Lung (tissue), 12 donors: ENCODE data around the gene NACA. TPM values are rescaled to one million over a fixed set of nuclear protein-coding genes. Genes with fewer than 3 reads are reported as not detected.
"Not testable (repeated sequence)": the region's sequence is repeated elsewhere in the genome, so short reads cannot be mapped to it uniquely, and the experiment has no call there.

Experiments
- ATAC-seq: fragments of 200-7000 bp; cut with Tn5 transposase; one replicate; pipeline ENCODE4 v1.9.1; 2020; ENCODE audit warnings: moderate number of reproducible peaks; ENCODE audit not compliant: insufficient read depth, low FRiP score
- DNase-seq, 3 donors: peaks; one replicate each; pipeline ENCODE4 v3.0.0-alpha.2; 2013 to 2017
- H3K27ac ChIP-seq, 2 donors: one replicate each; pipeline ENCODE4 v1.5.1; 2013; ENCODE audit warnings: mild to moderate bottlenecking in 2 of 2, moderate library complexity in 2 of 2, control low read depth in 1 of 2, inconsistent platforms in 1 of 2, low read depth in 1 of 2, low read length in 1 of 2
- H3K27me3 ChIP-seq, 3 donors: one replicate each; pipeline ENCODE4 v1.5.1; 2013; ENCODE audit warnings: low read length in 2 of 3; ENCODE audit not compliant: control insufficient read depth in 3 of 3, insufficient read depth in 3 of 3
- H3K36me3 ChIP-seq, 4 donors: one replicate each; pipeline ENCODE4 v1.5.1; 2013; ENCODE audit warnings: low read length in 4 of 4, mild to moderate bottlenecking in 1 of 4, moderate library complexity in 1 of 4; ENCODE audit not compliant: control insufficient read depth in 4 of 4, insufficient read depth in 4 of 4
- H3K4me1 ChIP-seq, 5 donors: one replicate each; pipeline ENCODE4 v1.5.1; 2013; ENCODE audit warnings: low read length in 5 of 5, mild to moderate bottlenecking in 2 of 5, moderate library complexity in 1 of 5; ENCODE audit not compliant: control insufficient read depth in 5 of 5, insufficient read depth in 5 of 5
- H3K4me3 ChIP-seq: one replicate; pipeline ENCODE4 v1.5.1; 2013; ENCODE audit warnings: mild to moderate bottlenecking, control low read depth, moderate library complexity
- H3K9ac ChIP-seq, 2 donors: one replicate each; pipeline ENCODE4 v1.5.1; 2013; ENCODE audit warnings: low read length in 2 of 2, control low read depth in 1 of 2; ENCODE audit not compliant: insufficient read depth in 1 of 2
- H3K9me3 ChIP-seq, 4 donors: one replicate each; pipeline ENCODE4 v1.5.1; 2013; ENCODE audit warnings: low read length in 3 of 4, mild to moderate bottlenecking in 1 of 4, moderate library complexity in 1 of 4; ENCODE audit not compliant: control insufficient read depth in 4 of 4, insufficient read depth in 3 of 4
- CTCF ChIP-seq: IDR thresholded peaks from 2 replicates; pipeline ENCODE4 v1.5.1; 2012; ENCODE audit warnings: mild to moderate bottlenecking; ENCODE audit errors: control extremely low read depth, extremely low read depth
- WGBS, 2 donors: extraction: QIAGEN DNeasy Blood & Tissue Kit; methylation state at CpG; one replicate each; pipeline ENCODE4 v1.1.7; 2013; 5-methylcytosine and 5-hydroxymethylcytosine counted together
- polyA plus RNA-seq, 2 donors: library from polyadenylated mRNA; stranded (reverse); fragments of 200-250 nt; gene quantifications; one replicate each; pipeline ENCODE4 v1.2.1, GENCODE V29; 2013
- total RNA-seq, 2 donors: library from RNA; depleted of rRNA in 1 of 2; stranded (reverse); fragments of >200 nt in 1 of 2; gene quantifications; one replicate each; pipeline ENCODE4 v1.2.1, GENCODE V29; 2014 to 2021
- donor health status: control.
- donor health status: control.
- donor health status: Bipolar disorder and iron deficiency.
- donor health status: healthy.
- donor health status: DM: yes; HTN: yes; CAD: no.

NACA gene
- total and polyA plus RNA-seq, 4 donors: 488 to 1,734 (median 1,161) TPM

- Histone ChIP-seq H3K27me3 (no peaks in the 10 kb centered on the region), H3K4me1 (peaks cover 0 to 17% (median 3%) of the 10 kb centered on the region in 5 donors), H3K9me3 (no peaks in the 10 kb centered on the region), H3K4me3 (no peak overlapping the region), H3K9ac (no peak overlapping the region), H3K27ac (no peak overlapping the region), H3K36me3 (peaks cover 0 to 5% (median 2%) of the 10 kb centered on the region in 4 donors)
- 90 to 94% methylated on average over 11 of the region's 11 CpGs for WGBS, 2 donors
- TF ChIP-seq CTCF: no peak
- ATAC-seq (no peak), DNase-seq (no peak)
Observed at GRCh38 chr12:56728139-56728861, 3.2 kb upstream of the NACA start.

GRCh38 chr12:56726196-56726675, 1.1 kb upstream of the NACA start:
- H3K4me3 ChIP-seq, ATAC-seq, H3K27me3 ChIP-seq, H3K9me3 ChIP-seq, DNase-seq: not testable (repeated sequence)
- peaks cover 5 to 17% (median 11%) of the 10 kb centered on the region in 4 donors for H3K36me3 ChIP-seq
- peaks cover 3 to 37% (median 17%) of the 10 kb centered on the region in 5 donors for H3K4me1 ChIP-seq
- peak overlapping the region in 1 of 2 donors; percentile 84 for H3K9ac ChIP-seq
- H3K27ac ChIP-seq: peak overlapping the region in 1 of 2 donors; percentile 89
- WGBS, 2 donors: 93 to 95% methylated on average over 15 of the region's 15 CpGs

- 32 to 34% methylated on average over 7 of the region's 7 CpGs for WGBS, 2 donors
- peak overlapping the region; percentile 89 to 90 for H3K27ac ChIP-seq
- H3K9me3 ChIP-seq: no peaks in the 10 kb centered on the region
- no peak for ATAC-seq
- no peak for TF ChIP-seq CTCF
- H3K9ac ChIP-seq: peak overlapping the region; percentile 37 to 84
- H3K36me3 ChIP-seq: peaks cover 7 to 20% (median 15%) of the 10 kb centered on the region in 4 donors
- no peaks in the 10 kb centered on the region for H3K27me3 ChIP-seq
- no peak for DNase-seq
- peaks cover 8 to 40% (median 22%) of the 10 kb centered on the region in 5 donors for H3K4me1 ChIP-seq
- H3K4me3 ChIP-seq: peak overlapping the region; percentile 92
Observed at GRCh38 chr12:56725723-56726102, 614 bp upstream of the NACA start.

GRCh38 chr12:56724701-56724971, 463 bp downstream of the NACA start:
- no peak for ATAC-seq
- H3K4me1 ChIP-seq: peaks cover 11 to 40% (median 29%) of the 10 kb centered on the region in 5 donors

More at GRCh38 chr12:56724701-56724971, 463 bp downstream of the NACA start:
- no peak for TF ChIP-seq CTCF
- DNase-seq: no peak
- Histone ChIP-seq H3K27me3 (no peaks in the 10 kb centered on the region), H3K36me3 (peaks cover 7 to 28% (median 20%) of the 10 kb centered on the region in 4 donors), H3K27ac (peak overlapping the region; percentile 88 to 90), H3K4me3 (peak overlapping the region; percentile 92), H3K9ac (peak overlapping the region; percentile 95 to 99), H3K9me3 (no peaks in the 10 kb centered on the region)
- WGBS, 2 donors: 0 to 1% methylated on average over 9 of the region's 9 CpGs
